Stimulated activated CD4-positive, alpha-beta T cell treated with anti-CD3 and anti-CD28 coated beads, Interleukin-4, amount 100 ng/mL, for 24 hours (primary cell): ENCODE data around the gene DCAF6.

Experiments used
- DNase-seq: peaks from one replicate; pipeline ENCODE4 v3.0.0-alpha.2; 2020

DCAF6 gene

GRCh38 chr1:168110896-168111545, 174.5 kb downstream of the DCAF6 start:
- no peak for DNase-seq

DNA sequence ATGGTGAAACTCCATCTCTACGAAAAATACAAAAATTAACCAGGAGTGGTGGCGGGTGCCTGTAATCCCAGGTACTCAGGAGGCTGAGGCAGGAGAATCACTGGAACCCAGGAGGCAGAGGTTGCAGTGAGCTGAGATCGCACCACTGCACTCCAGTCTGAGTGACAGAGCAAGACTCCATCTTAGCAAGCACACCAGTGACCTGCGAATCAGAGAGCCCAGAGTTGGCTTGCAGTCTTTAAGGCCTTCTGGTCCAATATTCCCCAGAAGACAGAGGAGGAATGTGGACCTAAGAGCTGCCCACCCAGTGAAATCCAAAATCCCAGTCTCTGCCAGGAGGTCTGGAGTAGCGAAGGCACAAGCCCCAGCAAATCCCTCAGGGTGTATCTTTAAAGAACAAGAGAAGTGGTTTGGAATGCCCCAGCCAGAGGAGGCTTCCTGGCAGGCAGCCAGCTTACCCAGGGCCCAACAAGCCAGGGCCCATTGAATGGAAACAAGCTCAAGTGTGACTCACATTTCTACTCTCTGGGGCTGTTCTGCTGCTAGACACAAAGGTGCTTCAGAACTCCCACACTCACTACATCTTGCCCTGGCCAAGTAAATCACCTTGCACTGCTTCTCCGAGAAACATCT, 176.3 kb downstream of the DCAF6 start:
- DNase-seq = peak; percentile 52

DNA sequence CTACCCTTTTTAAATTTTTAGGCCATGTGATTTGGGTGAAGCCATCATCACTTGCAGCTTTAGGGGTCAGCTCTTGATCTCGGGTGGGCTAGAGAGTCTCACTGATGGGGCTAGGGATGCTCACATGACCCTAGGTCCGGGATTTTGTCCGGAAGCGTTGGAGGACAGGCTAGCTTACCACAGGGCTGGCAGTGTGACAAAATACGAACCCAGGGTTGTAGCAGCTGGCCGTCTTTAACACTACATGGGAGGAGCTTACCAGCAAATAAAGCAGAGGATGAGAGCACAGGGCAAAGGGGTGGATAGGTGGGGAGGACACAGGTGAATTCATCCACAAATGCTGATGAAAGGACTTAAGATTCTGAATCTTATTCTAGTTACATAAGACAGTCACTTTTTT, 178.4 kb downstream of the DCAF6 start:
- DNase-seq = no peak

GRCh38 chr1:168116327-168116799, 179.9 kb downstream of the DCAF6 start:
- no peak for DNase-seq

GRCh38 chr1:168119750-168120149, 183.3 kb downstream of the DCAF6 start:
- DNase-seq = no peak

DNA sequence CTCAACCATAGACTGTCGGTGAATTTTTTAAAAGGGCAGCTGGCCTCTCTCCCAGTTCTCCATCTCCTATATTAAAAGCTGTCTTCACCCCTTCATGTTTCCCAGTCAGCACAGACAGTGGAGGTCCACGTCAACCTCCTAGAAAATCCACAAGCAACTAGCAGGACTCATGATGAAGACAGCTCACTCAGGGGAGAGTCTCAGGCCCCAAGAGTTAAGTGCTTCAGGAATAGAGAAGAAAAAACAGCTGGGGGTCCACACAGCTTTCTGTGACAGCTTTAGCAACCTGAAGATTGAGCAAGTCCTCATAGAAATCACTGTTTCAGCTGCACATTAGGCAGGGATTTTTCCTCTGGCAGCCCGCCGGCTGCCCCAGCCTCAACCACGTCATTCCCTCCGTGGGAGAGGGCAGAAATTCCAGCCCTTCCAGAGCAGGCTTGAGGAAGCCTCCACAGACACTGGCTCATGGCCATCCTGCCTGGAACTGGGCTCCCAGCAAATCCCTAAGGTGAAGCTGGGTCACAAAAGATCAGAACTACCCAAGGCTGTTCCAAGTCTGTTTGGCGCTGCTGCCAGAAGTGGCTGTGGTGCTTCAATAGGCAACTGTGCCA, 185.0 kb downstream of the DCAF6 start:
- DNase-seq = no peak

GRCh38 chr1:168125051-168125450, 188.6 kb downstream of the DCAF6 start:
- no peak for DNase-seq
